B cell (primary cell): ENCODE measurements around the gene RPUSD3.

Source experiments
- CTCF ChIP-seq: fragments of 200-600 bp; IDR thresholded peaks from one replicate; pipeline ENCODE4 v1.8.0; 2022; ENCODE audit warnings: antibody characterized with exemption, mild to moderate bottlenecking
- EZH2 ChIP-seq: IDR thresholded peaks from 2 replicates; pipeline ENCODE4 v1.6.1; 2012; ENCODE audit warnings: borderline replicate concordance, low read depth, mild to moderate bottlenecking, moderate library complexity, low read length; ENCODE audit not compliant: insufficient read depth, poor library complexity, severe bottlenecking

- TF ChIP-seq CTCF (no peak), EZH2 (no peak)
Measured at GRCh38 chr3:9846231-9846630, 2.4 kb upstream of the RPUSD3 start.
